PFSK-1 (cell line): ENCODE measurements around the gene NFATC3.

Experiments used
- POLR2AphosphoS5 ChIP-seq: IDR thresholded peaks from 2 replicates; pipeline ENCODE4 v1.6.1; 2012; ENCODE audit warnings: low read depth, mild to moderate bottlenecking, control low read depth, low read length, moderate library complexity
- TAF1 ChIP-seq: IDR thresholded peaks from 2 replicates; pipeline ENCODE4 v1.6.1; 2012; ENCODE audit warnings: low read length, control low read depth, borderline replicate concordance; ENCODE audit not compliant: insufficient read depth
- TF ChIP-seq, protein P1 (sequence below), 2 experiments: IDR thresholded peaks; 2 replicates each; pipeline versions ENCODE4 v1.6.1 to v1.8.0; 2011 to 2012; ENCODE audit warnings: low read depth in 2 of 2, low read length in 2 of 2, control low read depth in 1 of 2, inconsistent platforms in 1 of 2, mild to moderate bottlenecking in 1 of 2, moderate library complexity in 1 of 2; ENCODE audit not compliant: insufficient read depth in 1 of 2

Gene NFATC3

GRCh38 chr16:68276223-68276622, 191.1 kb downstream of the NFATC3 start:
- TF ChIP-seq POLR2AphosphoS5 (no peak), TAF1 (no peak)
- TF ChIP-seq, protein P1, sequence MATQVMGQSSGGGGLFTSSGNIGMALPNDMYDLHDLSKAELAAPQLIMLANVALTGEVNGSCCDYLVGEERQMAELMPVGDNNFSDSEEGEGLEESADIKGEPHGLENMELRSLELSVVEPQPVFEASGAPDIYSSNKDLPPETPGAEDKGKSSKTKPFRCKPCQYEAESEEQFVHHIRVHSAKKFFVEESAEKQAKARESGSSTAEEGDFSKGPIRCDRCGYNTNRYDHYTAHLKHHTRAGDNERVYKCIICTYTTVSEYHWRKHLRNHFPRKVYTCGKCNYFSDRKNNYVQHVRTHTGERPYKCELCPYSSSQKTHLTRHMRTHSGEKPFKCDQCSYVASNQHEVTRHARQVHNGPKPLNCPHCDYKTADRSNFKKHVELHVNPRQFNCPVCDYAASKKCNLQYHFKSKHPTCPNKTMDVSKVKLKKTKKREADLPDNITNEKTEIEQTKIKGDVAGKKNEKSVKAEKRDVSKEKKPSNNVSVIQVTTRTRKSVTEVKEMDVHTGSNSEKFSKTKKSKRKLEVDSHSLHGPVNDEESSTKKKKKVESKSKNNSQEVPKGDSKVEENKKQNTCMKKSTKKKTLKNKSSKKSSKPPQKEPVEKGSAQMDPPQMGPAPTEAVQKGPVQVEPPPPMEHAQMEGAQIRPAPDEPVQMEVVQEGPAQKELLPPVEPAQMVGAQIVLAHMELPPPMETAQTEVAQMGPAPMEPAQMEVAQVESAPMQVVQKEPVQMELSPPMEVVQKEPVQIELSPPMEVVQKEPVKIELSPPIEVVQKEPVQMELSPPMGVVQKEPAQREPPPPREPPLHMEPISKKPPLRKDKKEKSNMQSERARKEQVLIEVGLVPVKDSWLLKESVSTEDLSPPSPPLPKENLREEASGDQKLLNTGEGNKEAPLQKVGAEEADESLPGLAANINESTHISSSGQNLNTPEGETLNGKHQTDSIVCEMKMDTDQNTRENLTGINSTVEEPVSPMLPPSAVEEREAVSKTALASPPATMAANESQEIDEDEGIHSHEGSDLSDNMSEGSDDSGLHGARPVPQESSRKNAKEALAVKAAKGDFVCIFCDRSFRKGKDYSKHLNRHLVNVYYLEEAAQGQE (IDR thresholded peaks at IDR 0.05; ENCODE audit: insufficient read depth in 1 of 2, low read depth in 2 of 2, low read length in 2 of 2), result no peak
